ENCODE measurements around the gene UGT2B17. TPM values are rescaled to one million over a fixed set of nuclear protein-coding genes. Genes with fewer than 3 reads are reported as not detected.
"Not testable (repeated sequence)": the region's sequence is repeated elsewhere in the genome, so short reads cannot be mapped to it uniquely, and the experiment has no call there.

The UGT2B17 gene
- total RNA-seq: not detected
- 1 to 10 TPM in 1 of 2 donors, not detected in 1; 1.3 TPM for polyA plus RNA-seq
- long read RNA-seq, donor 1: 0 reads
- long read RNA-seq, donor 2: 0 reads

GRCh38 chr4:68576272-68577125, at the start of gene UGT2B17:
UGT2B17 (minus strand) TSS chr4:68576322; CDS start chr4:68568484, 7,838 bp downstream.
- Histone ChIP-seq H3K27ac (ENCODE audit: low read depth in 1 of 2, low read length in 2 of 2) (no peak within 1 kb of the TSS), H3K4me3 (ENCODE audit: low read length in 2 of 2) (no peak within 1 kb of the TSS), H3K9me3 (ENCODE audit: control insufficient read depth, low read length) (no peaks in the 10 kb centered on the region), H3K27me3 (ENCODE audit: control insufficient read depth in 1 of 2, insufficient read depth in 2 of 2, low read length in 1 of 2) (no peaks in the 10 kb centered on the region), H3K36me3 (ENCODE audit: control insufficient read depth in 1 of 2, insufficient read depth in 2 of 2, low read length in 1 of 2) (no peaks in the 10 kb centered on the region), H3K4me1 (ENCODE audit: control insufficient read depth in 1 of 2, insufficient read depth in 2 of 2, low read length in 2 of 2) (no peaks in the 10 kb centered on the region)
- DNase-seq (no peak), ATAC-seq (ENCODE audit: low FRiP score) (no peak)
- intact Hi-C loops (cut with DNase I): no loop called here
- WGBS, 2 donors: 56% methylated on average over 7 of the region's 7 CpGs; no CpG with 5 or more reads in 1 of the 2 donors

GRCh38 chr4:68622731-68623130, 46.6 kb upstream of the UGT2B17 start:
- H3K36me3 ChIP-seq (ENCODE audit: control insufficient read depth in 1 of 2, insufficient read depth in 2 of 2, low read length in 1 of 2); H3K9me3 ChIP-seq (ENCODE audit: control insufficient read depth, low read length); ATAC-seq (ENCODE audit: low FRiP score); H3K4me1 ChIP-seq (ENCODE audit: control insufficient read depth in 1 of 2, insufficient read depth in 2 of 2, low read length in 2 of 2); DNase-seq; intact Hi-C loops (cut with DNase I); H3K27ac ChIP-seq (ENCODE audit: low read depth in 1 of 2, low read length in 2 of 2); H3K27me3 ChIP-seq (ENCODE audit: control insufficient read depth in 1 of 2, insufficient read depth in 2 of 2, low read length in 1 of 2); H3K4me3 ChIP-seq (ENCODE audit: low read length in 2 of 2): not testable (repeated sequence)
- WGBS, 2 donors: 93% methylated on average over 2 of the region's 2 CpGs; no CpG with 5 or more reads in 1 of the 2 donors

GRCh38 chr4:68617003-68617698, 41.0 kb upstream of the UGT2B17 start:
- Histone ChIP-seq H3K9me3 (ENCODE audit: control insufficient read depth, low read length) (no peaks in the 10 kb centered on the region), H3K4me3 (ENCODE audit: low read length in 2 of 2) (no peak overlapping the region), H3K27me3 (ENCODE audit: control insufficient read depth in 1 of 2, insufficient read depth in 2 of 2, low read length in 1 of 2) (no peaks in the 10 kb centered on the region), H3K36me3 (ENCODE audit: control insufficient read depth in 1 of 2, insufficient read depth in 2 of 2, low read length in 1 of 2) (no peaks in the 10 kb centered on the region), H3K27ac (ENCODE audit: low read depth in 1 of 2, low read length in 2 of 2) (no peak overlapping the region), H3K4me1 (ENCODE audit: control insufficient read depth in 1 of 2, insufficient read depth in 2 of 2, low read length in 2 of 2) (no peaks in the 10 kb centered on the region)
- intact Hi-C loops (cut with DNase I): no loop called here
- DNase-seq: no peak
- ATAC-seq (ENCODE audit: low FRiP score): no peak

DNA sequence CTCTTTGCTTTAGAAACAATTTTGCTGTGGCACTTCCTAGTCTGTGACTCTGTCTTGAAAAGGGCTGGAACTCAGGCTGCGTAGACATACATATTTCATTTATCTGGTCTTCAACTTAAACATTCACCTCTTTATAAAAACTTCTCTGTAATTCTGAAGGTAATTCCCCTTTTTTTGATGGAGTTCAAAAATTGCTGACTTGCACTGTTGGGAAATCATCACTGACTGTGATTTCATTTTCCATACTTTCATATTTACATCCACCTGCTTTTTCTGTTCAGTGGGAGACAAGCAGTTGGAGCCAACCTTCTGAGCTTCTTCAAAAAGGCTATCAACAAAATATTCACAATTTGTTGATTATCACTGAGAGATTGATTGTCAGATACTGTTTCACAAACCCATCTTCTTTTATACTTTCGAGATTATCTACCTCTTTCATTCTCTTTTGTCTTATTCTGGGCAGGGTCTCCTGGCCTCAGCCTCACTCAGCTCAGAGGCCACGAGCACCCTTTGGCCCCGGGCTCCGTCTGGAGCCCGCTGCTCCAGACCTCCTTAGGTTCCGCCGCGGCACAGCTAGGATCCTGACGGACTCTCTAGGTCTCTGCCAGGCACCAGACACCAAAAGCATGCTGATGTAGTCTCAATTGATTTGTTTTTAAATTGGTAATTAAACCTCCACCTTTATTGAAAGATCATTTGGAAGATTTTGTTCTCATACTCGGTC, 39.7 kb upstream of the UGT2B17 start:
- Histone ChIP-seq H3K9me3 (ENCODE audit: control insufficient read depth, low read length) (no peaks in the 10 kb centered on the region), H3K4me1 (ENCODE audit: control insufficient read depth in 1 of 2, insufficient read depth in 2 of 2, low read length in 2 of 2) (no peaks in the 10 kb centered on the region), H3K4me3 (ENCODE audit: low read length in 2 of 2) (no peak overlapping the region), H3K27ac (ENCODE audit: low read depth in 1 of 2, low read length in 2 of 2) (no peak overlapping the region), H3K36me3 (ENCODE audit: control insufficient read depth in 1 of 2, insufficient read depth in 2 of 2, low read length in 1 of 2) (no peaks in the 10 kb centered on the region), H3K27me3 (ENCODE audit: control insufficient read depth in 1 of 2, insufficient read depth in 2 of 2, low read length in 1 of 2) (no peaks in the 10 kb centered on the region)
- DNase-seq (no peak), ATAC-seq (ENCODE audit: low FRiP score) (no peak)
- intact Hi-C loops (cut with DNase I): no loop called here
- WGBS, 2 donors: 79% methylated on average over 11 of the region's 11 CpGs; no CpG with 5 or more reads in 1 of the 2 donors

DNA sequence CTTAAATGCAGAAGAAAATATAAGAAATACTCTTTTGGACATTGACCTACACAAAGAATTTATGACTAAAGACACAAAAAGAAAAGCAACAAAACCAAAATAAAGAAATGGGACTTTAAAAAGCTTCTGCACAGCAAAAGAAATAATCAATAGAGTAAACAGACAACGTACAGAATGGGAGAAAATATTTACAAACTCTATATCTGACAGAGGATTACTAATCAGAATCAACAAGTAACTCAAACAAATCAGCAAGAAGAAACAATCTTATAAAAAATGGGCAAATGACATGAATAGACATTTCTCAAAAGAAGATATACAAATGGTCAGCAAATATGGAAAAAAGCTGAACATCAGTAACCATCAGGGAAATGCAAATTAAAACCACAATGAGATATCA, 37.6 kb upstream of the UGT2B17 start:
- intact Hi-C loops (cut with DNase I): no loop called here
- DNase-seq (no peak), ATAC-seq (ENCODE audit: low FRiP score) (no peak)
- Histone ChIP-seq H3K36me3 (ENCODE audit: control insufficient read depth in 1 of 2, insufficient read depth in 2 of 2, low read length in 1 of 2) (no peaks in the 10 kb centered on the region), H3K4me3 (ENCODE audit: low read length in 2 of 2) (no peak overlapping the region), H3K4me1 (ENCODE audit: control insufficient read depth in 1 of 2, insufficient read depth in 2 of 2, low read length in 2 of 2) (no peaks in the 10 kb centered on the region), H3K27me3 (ENCODE audit: control insufficient read depth in 1 of 2, insufficient read depth in 2 of 2, low read length in 1 of 2) (no peaks in the 10 kb centered on the region), H3K9me3 (ENCODE audit: control insufficient read depth, low read length) (no peaks in the 10 kb centered on the region), H3K27ac (ENCODE audit: low read depth in 1 of 2, low read length in 2 of 2) (no peak overlapping the region)
- 40% methylated on average over 1 of the region's 1 CpG; no CpG with 5 or more reads in 1 of the 2 donors for WGBS, 2 donors

GRCh38 chr4:68606240-68606639, 30.1 kb upstream of the UGT2B17 start:
- Histone ChIP-seq H3K9me3 (ENCODE audit: control insufficient read depth, low read length) (no peaks in the 10 kb centered on the region), H3K36me3 (ENCODE audit: control insufficient read depth in 1 of 2, insufficient read depth in 2 of 2, low read length in 1 of 2) (no peaks in the 10 kb centered on the region), H3K4me1 (ENCODE audit: control insufficient read depth in 1 of 2, insufficient read depth in 2 of 2, low read length in 2 of 2) (no peaks in the 10 kb centered on the region), H3K27ac (ENCODE audit: low read depth in 1 of 2, low read length in 2 of 2) (no peak overlapping the region), H3K27me3 (ENCODE audit: control insufficient read depth in 1 of 2, insufficient read depth in 2 of 2, low read length in 1 of 2) (no peaks in the 10 kb centered on the region), H3K4me3 (ENCODE audit: low read length in 2 of 2) (no peak overlapping the region)
- ATAC-seq (ENCODE audit: low FRiP score) (no peak), DNase-seq (no peak)
- intact Hi-C loops (cut with DNase I): no loop called here
- 74% methylated on average over 1 of the region's 1 CpG; no CpG with 5 or more reads in 1 of the 2 donors for WGBS, 2 donors

GRCh38 chr4:68599150-68599549, 23.0 kb upstream of the UGT2B17 start:
- Histone ChIP-seq H3K4me3 (ENCODE audit: low read length in 2 of 2) (no peak overlapping the region), H3K36me3 (ENCODE audit: control insufficient read depth in 1 of 2, insufficient read depth in 2 of 2, low read length in 1 of 2) (no peaks in the 10 kb centered on the region), H3K9me3 (ENCODE audit: control insufficient read depth, low read length) (no peaks in the 10 kb centered on the region), H3K27me3 (ENCODE audit: control insufficient read depth in 1 of 2, insufficient read depth in 2 of 2, low read length in 1 of 2) (no peaks in the 10 kb centered on the region), H3K4me1 (ENCODE audit: control insufficient read depth in 1 of 2, insufficient read depth in 2 of 2, low read length in 2 of 2) (no peaks in the 10 kb centered on the region), H3K27ac (ENCODE audit: low read depth in 1 of 2, low read length in 2 of 2) (no peak overlapping the region)
- DNase-seq (no peak), ATAC-seq (ENCODE audit: low FRiP score) (no peak)
- intact Hi-C loops (cut with DNase I): no loop called here
- WGBS, 2 donors: 77% methylated on average over 3 of the region's 3 CpGs; no CpG with 5 or more reads in 1 of the 2 donors

DNA sequence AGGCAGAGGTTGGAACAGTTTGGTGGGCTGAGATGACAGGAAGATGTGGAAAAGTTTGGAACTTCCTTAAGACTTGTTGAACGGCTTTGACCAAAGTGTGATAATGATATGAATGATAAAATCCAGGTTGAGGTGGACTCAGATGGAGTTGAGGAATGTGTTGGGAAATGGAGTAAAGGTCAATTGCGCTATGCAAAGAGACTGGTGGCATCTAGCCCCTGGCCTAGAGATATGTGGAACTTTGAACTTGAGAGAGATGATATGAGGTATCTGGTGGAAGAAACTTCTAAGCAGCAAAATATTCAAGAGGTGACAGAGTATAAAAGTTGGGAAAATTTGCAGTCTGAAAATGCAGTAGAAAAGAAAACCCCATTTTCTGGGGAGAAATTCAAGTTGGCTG, 21.4 kb upstream of the UGT2B17 start:
- no peaks in the 10 kb centered on the region for H3K27me3 ChIP-seq (ENCODE audit: control insufficient read depth in 1 of 2, insufficient read depth in 2 of 2, low read length in 1 of 2)
- 85% methylated on average over 2 of the region's 2 CpGs; no CpG with 5 or more reads in 1 of the 2 donors for WGBS, 2 donors
- ATAC-seq (ENCODE audit: low FRiP score): no peak
- no peaks in the 10 kb centered on the region for H3K4me1 ChIP-seq (ENCODE audit: control insufficient read depth in 1 of 2, insufficient read depth in 2 of 2, low read length in 2 of 2)
- intact Hi-C loops (cut with DNase I): no loop called here
- DNase-seq: no peak
- H3K36me3 ChIP-seq (ENCODE audit: control insufficient read depth in 1 of 2, insufficient read depth in 2 of 2, low read length in 1 of 2): no peaks in the 10 kb centered on the region
- no peaks in the 10 kb centered on the region for H3K9me3 ChIP-seq (ENCODE audit: control insufficient read depth, low read length)
- H3K27ac ChIP-seq (ENCODE audit: low read depth in 1 of 2, low read length in 2 of 2): no peak overlapping the region
- no peak overlapping the region for H3K4me3 ChIP-seq (ENCODE audit: low read length in 2 of 2)
